IPS-18a (cell line): ENCODE measurements around the gene ANAPC10.

Source experiments
- H3K27ac ChIP-seq: one replicate; pipeline ENCODE4 v1.5.1; 2013; ENCODE audit warnings: low read length
- H3K27me3 ChIP-seq: one replicate; pipeline ENCODE4 v1.6.1; 2013; ENCODE audit warnings: mild to moderate bottlenecking, low read length; ENCODE audit not compliant: control insufficient read depth, insufficient read depth
- H3K36me3 ChIP-seq: one replicate; pipeline ENCODE4 v1.6.1; 2013; ENCODE audit warnings: low read depth, low read length; ENCODE audit not compliant: control insufficient read depth
- H3K4me1 ChIP-seq: one replicate; pipeline ENCODE4 v1.6.1; 2013; ENCODE audit warnings: low read depth, low read length; ENCODE audit not compliant: control insufficient read depth
- H3K4me3 ChIP-seq: one replicate; pipeline ENCODE4 v1.5.1; 2013; ENCODE audit warnings: low read length
- H3K9ac ChIP-seq: one replicate; pipeline ENCODE4 v1.6.1; 2013; ENCODE audit warnings: mild to moderate bottlenecking, low read length, moderate library complexity
- H3K9me3 ChIP-seq: one replicate; pipeline ENCODE4 v1.6.1; 2013; ENCODE audit warnings: low read depth, low read length; ENCODE audit not compliant: control insufficient read depth

The ANAPC10 gene

GRCh38 chr4:145066063-145066501 is 31.9 kb downstream of the ANAPC10 start:
- Histone ChIP-seq H3K27ac (no peak overlapping the region), H3K27me3 (no peaks in the 10 kb centered on the region), H3K9me3 (no peaks in the 10 kb centered on the region), H3K4me1 (peaks cover 24% of the 10 kb centered on the region), H3K9ac (no peak overlapping the region), H3K36me3 (no peaks in the 10 kb centered on the region), H3K4me3 (no peak overlapping the region)

GRCh38 chr4:145061318-145061920 is 36.6 kb downstream of the ANAPC10 start:
- H3K4me1 ChIP-seq = peaks cover 20% of the 10 kb centered on the region
- no peaks in the 10 kb centered on the region for H3K27me3 ChIP-seq
- no peak overlapping the region for H3K27ac ChIP-seq
- no peak overlapping the region for H3K4me3 ChIP-seq
- H3K9me3 ChIP-seq = no peaks in the 10 kb centered on the region
- no peak overlapping the region for H3K9ac ChIP-seq
- no peaks in the 10 kb centered on the region for H3K36me3 ChIP-seq

- Histone ChIP-seq H3K36me3 (no peaks in the 10 kb centered on the region), H3K4me1 (no peaks in the 10 kb centered on the region)
These were observed 39.7 kb downstream of the ANAPC10 start for GRCh38 chr4:145058256-145058655.

GRCh38 chr4:145056325-145057130 is 41.5 kb downstream of the ANAPC10 start:
- Histone ChIP-seq H3K36me3 (no peaks in the 10 kb centered on the region), H3K4me1 (no peaks in the 10 kb centered on the region), H3K4me3 (no peak overlapping the region), H3K27me3 (no peaks in the 10 kb centered on the region), H3K27ac (no peak overlapping the region), H3K9ac (no peak overlapping the region), H3K9me3 (no peaks in the 10 kb centered on the region)

More at GRCh38 chr4:145058256-145058655, 39.7 kb downstream of the ANAPC10 start:
- H3K27me3 ChIP-seq = no peaks in the 10 kb centered on the region
- H3K9me3 ChIP-seq = no peaks in the 10 kb centered on the region
- no peak overlapping the region for H3K4me3 ChIP-seq
- no peak overlapping the region for H3K9ac ChIP-seq
- H3K27ac ChIP-seq = no peak overlapping the region

- Histone ChIP-seq H3K4me3 (no peak overlapping the region), H3K9ac (no peak overlapping the region), H3K27ac (no peak overlapping the region), H3K27me3 (no peaks in the 10 kb centered on the region), H3K9me3 (no peaks in the 10 kb centered on the region), H3K4me1 (no peaks in the 10 kb centered on the region), H3K36me3 (no peaks in the 10 kb centered on the region)
These were observed 42.3 kb downstream of the ANAPC10 start for GRCh38 chr4:145055533-145056257.

GRCh38 chr4:145049241-145049640 is 48.8 kb downstream of the ANAPC10 start:
- Histone ChIP-seq H3K4me3 (no peak overlapping the region), H3K9me3 (no peaks in the 10 kb centered on the region), H3K27me3 (no peaks in the 10 kb centered on the region), H3K27ac (no peak overlapping the region), H3K9ac (no peak overlapping the region), H3K36me3 (no peaks in the 10 kb centered on the region), H3K4me1 (no peaks in the 10 kb centered on the region)

GRCh38 chr4:145048817-145049216 is 49.2 kb downstream of the ANAPC10 start:
- Histone ChIP-seq H3K9me3 (no peaks in the 10 kb centered on the region), H3K27me3 (no peaks in the 10 kb centered on the region), H3K27ac (no peak overlapping the region), H3K36me3 (no peaks in the 10 kb centered on the region), H3K4me3 (no peak overlapping the region), H3K4me1 (no peaks in the 10 kb centered on the region), H3K9ac (no peak overlapping the region)

- no peaks in the 10 kb centered on the region for H3K9me3 ChIP-seq
- no peaks in the 10 kb centered on the region for H3K4me1 ChIP-seq
- H3K27me3 ChIP-seq = no peaks in the 10 kb centered on the region
- no peak overlapping the region for H3K27ac ChIP-seq
- no peak overlapping the region for H3K9ac ChIP-seq
- H3K4me3 ChIP-seq = no peak overlapping the region
- H3K36me3 ChIP-seq = no peaks in the 10 kb centered on the region
These were observed 50.8 kb downstream of the ANAPC10 start for GRCh38 chr4:145047151-145047550.

- Histone ChIP-seq H3K27me3 (no peaks in the 10 kb centered on the region), H3K4me3 (no peak overlapping the region), H3K36me3 (no peaks in the 10 kb centered on the region), H3K9me3 (no peaks in the 10 kb centered on the region), H3K4me1 (no peaks in the 10 kb centered on the region), H3K9ac (no peak overlapping the region), H3K27ac (no peak overlapping the region)
These were observed 52.8 kb downstream of the ANAPC10 start for GRCh38 chr4:145045180-145045579.

- Histone ChIP-seq H3K4me1 (no peaks in the 10 kb centered on the region), H3K27me3 (no peaks in the 10 kb centered on the region), H3K4me3 (no peak overlapping the region), H3K9ac (no peak overlapping the region), H3K9me3 (no peaks in the 10 kb centered on the region), H3K27ac (no peak overlapping the region), H3K36me3 (no peaks in the 10 kb centered on the region)
These were observed 53.7 kb downstream of the ANAPC10 start for GRCh38 chr4:145044341-145044740.

GRCh38 chr4:145043306-145043705 is 54.7 kb downstream of the ANAPC10 start:
- Histone ChIP-seq H3K9me3 (no peaks in the 10 kb centered on the region), H3K36me3 (no peaks in the 10 kb centered on the region), H3K27me3 (no peaks in the 10 kb centered on the region), H3K9ac (no peak overlapping the region), H3K27ac (no peak overlapping the region), H3K4me3 (no peak overlapping the region), H3K4me1 (no peaks in the 10 kb centered on the region)
